GM21737 (cell line): ENCODE data around the gene MAP10.

Experiments
- ATAC-seq: cut with Tn5 transposase; IDR thresholded peaks from one replicate; pipeline ENCODE4 v1.9.1; 2021; ENCODE audit warnings: mild to moderate bottlenecking, moderate library complexity; ENCODE audit not compliant: unreplicated experiment

The MAP10 gene

GRCh38 chr1:232854798-232855159 is 49.6 kb downstream of the MAP10 start:
- ATAC-seq, result no peak

GRCh38 chr1:232856541-232856940 is 51.3 kb downstream of the MAP10 start:
- no peak for ATAC-seq
